Prostate gland (tissue), 2 donors: ENCODE data around the gene LAGE3.

Experiments
- POLR2A ChIP-seq: fragments of 450-650 bp; IDR thresholded peaks from one replicate; pipeline ENCODE4 v1.6.1; 2016; ENCODE audit warnings: antibody characterized with exemption, mild to moderate bottlenecking
- TF ChIP-seq, protein P1 (sequence below), 4 experiments: fragments of 200-600 bp in 2 of 4; fragments of 450-650 bp in 2 of 4; sonication (generic) in 2 of 4; IDR thresholded peaks; 1 replicate in 3 of 4; 2 replicates in 1 of 4; pipeline ENCODE4 v1.5.1; 2016 to 2019; ENCODE audit warnings: antibody characterized with exemption in 4 of 4, mild to moderate bottlenecking in 2 of 4, moderate library complexity in 2 of 4

DNA sequence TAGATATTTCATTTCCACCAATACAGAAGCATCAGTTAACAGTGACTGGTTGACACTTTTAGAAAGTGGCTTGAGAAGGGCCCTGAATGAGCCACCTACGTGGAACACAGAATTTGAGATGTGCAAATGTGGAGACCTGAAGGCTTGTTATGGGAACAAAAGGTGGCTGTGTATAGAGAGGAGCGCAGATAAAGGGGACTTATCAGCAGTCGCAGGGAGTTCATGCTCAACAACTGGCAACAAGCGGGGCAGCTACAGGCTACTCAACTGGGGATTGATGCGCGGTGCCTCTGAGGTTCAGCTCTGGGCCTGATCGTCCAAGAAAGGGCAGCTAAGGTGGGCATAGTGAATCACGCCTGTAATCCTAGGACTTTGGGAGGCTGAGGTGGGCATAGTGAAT is 40.3 kb upstream of the LAGE3 start:
- TF ChIP-seq, protein P1, sequence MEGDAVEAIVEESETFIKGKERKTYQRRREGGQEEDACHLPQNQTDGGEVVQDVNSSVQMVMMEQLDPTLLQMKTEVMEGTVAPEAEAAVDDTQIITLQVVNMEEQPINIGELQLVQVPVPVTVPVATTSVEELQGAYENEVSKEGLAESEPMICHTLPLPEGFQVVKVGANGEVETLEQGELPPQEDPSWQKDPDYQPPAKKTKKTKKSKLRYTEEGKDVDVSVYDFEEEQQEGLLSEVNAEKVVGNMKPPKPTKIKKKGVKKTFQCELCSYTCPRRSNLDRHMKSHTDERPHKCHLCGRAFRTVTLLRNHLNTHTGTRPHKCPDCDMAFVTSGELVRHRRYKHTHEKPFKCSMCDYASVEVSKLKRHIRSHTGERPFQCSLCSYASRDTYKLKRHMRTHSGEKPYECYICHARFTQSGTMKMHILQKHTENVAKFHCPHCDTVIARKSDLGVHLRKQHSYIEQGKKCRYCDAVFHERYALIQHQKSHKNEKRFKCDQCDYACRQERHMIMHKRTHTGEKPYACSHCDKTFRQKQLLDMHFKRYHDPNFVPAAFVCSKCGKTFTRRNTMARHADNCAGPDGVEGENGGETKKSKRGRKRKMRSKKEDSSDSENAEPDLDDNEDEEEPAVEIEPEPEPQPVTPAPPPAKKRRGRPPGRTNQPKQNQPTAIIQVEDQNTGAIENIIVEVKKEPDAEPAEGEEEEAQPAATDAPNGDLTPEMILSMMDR (IDR thresholded peaks at IDR 0.05) = no peak
- TF ChIP-seq POLR2A = no peak
